RWPE2 (cell line): ENCODE measurements around the gene GALNT17.

Source experiments
- ATAC-seq: fragments of 200-7000 bp; cut with Tn5 transposase; 3 replicates; pipeline ENCODE4 v1.9.1; 2021; ENCODE audit warnings: low read depth
- DNase-seq: peaks from one replicate; pipeline ENCODE4 v3.0.0-alpha.2; 2020; ENCODE audit warnings: low spot score
- H3K27ac ChIP-seq: fragments of 450-650 bp; 2 replicates; pipeline ENCODE4 v1.5.1; 2017; ENCODE audit warnings: mild to moderate bottlenecking; ENCODE audit not compliant: poor library complexity, severe bottlenecking
- H3K27me3 ChIP-seq: fragments of 250-450 bp; sonication (Bioruptor Pico); 2 replicates; pipeline ENCODE4 v1.5.1; 2021; ENCODE audit warnings: mild to moderate bottlenecking, moderate library complexity; ENCODE audit not compliant: insufficient read depth, poor library complexity, severe bottlenecking
- H3K36me3 ChIP-seq: fragments of 250-450 bp; sonication (Bioruptor Pico); 2 replicates; pipeline ENCODE4 v1.5.1; 2020; ENCODE audit warnings: low read depth, mild to moderate bottlenecking, moderate library complexity
- H3K4me1 ChIP-seq: fragments of 250-450 bp; sonication (Bioruptor Pico); 2 replicates; pipeline ENCODE4 v1.5.1; 2021; ENCODE audit warnings: mild to moderate bottlenecking, moderate library complexity; ENCODE audit not compliant: insufficient read depth, poor library complexity, severe bottlenecking
- H3K4me3 ChIP-seq: fragments of 250-450 bp; sonication (Bioruptor Pico); 2 replicates; pipeline ENCODE4 v1.5.1; 2021; ENCODE audit warnings: mild to moderate bottlenecking, moderate library complexity; ENCODE audit not compliant: severe bottlenecking
- H3K9me3 ChIP-seq: fragments of 250-450 bp; sonication (Bioruptor Pico); 2 replicates; pipeline ENCODE4 v1.5.1; 2021; ENCODE audit warnings: mild to moderate bottlenecking, moderate library complexity; ENCODE audit not compliant: severe bottlenecking
- TF ChIP-seq, protein P1 (sequence below): fragments of 450-650 bp; IDR thresholded peaks from one replicate; pipeline ENCODE4 v1.5.1; 2017; ENCODE audit warnings: mild to moderate bottlenecking, moderate library complexity; ENCODE audit not compliant: poor library complexity, severe bottlenecking

The GALNT17 gene

DNA sequence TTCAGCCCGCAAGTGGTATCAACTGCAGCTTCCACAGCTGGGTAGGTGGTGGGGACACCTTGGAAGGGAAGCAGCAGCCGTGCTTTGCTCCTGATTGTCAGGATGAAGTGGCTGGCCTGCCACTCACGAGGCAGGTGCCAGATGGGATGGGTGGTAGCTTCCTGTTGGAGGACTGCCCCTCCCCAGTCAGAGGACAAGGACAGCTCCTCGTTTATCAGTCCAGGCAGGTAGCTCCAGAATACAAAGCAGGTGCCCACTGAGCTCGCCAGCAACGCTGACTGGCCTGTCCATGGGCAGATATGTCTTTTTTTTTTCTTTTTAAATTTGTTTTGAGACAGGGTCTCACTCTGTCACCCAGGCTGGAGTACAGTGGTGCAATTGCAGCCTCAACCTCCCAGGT lies 431.3 kb downstream of the GALNT17 start:
- ATAC-seq (no peak), DNase-seq (no peak)
- Histone ChIP-seq H3K4me3 (no peak overlapping the region), H3K27ac (no peak overlapping the region), H3K4me1 (no peaks in the 10 kb centered on the region), H3K27me3 (no peaks in the 10 kb centered on the region), H3K9me3 (no peaks in the 10 kb centered on the region), H3K36me3 (no peaks in the 10 kb centered on the region)
- TF ChIP-seq, protein P1, sequence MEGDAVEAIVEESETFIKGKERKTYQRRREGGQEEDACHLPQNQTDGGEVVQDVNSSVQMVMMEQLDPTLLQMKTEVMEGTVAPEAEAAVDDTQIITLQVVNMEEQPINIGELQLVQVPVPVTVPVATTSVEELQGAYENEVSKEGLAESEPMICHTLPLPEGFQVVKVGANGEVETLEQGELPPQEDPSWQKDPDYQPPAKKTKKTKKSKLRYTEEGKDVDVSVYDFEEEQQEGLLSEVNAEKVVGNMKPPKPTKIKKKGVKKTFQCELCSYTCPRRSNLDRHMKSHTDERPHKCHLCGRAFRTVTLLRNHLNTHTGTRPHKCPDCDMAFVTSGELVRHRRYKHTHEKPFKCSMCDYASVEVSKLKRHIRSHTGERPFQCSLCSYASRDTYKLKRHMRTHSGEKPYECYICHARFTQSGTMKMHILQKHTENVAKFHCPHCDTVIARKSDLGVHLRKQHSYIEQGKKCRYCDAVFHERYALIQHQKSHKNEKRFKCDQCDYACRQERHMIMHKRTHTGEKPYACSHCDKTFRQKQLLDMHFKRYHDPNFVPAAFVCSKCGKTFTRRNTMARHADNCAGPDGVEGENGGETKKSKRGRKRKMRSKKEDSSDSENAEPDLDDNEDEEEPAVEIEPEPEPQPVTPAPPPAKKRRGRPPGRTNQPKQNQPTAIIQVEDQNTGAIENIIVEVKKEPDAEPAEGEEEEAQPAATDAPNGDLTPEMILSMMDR: no peak

DNA sequence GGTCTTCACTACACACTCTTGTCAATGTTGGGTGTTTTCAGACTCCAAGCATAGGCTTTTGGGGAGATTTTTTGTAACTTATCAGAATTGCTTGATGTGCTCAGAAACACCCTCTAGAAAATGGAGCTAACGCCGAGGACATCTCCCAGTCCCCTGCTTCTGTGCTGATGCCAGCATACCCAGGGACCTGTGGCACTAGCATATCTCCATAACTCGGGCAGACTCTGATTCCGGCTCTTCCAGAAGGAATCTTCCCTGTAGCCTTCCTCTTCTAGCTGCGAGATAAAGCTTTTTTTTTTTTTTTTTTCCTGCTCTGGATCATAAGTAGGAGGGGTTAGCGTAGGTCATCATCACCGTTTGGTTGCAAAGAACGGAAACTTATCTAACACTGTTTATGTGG lies 434.4 kb downstream of the GALNT17 start:
- DNase-seq: no peak
- Histone ChIP-seq H3K27me3 (no peaks in the 10 kb centered on the region), H3K9me3 (peaks cover 3% of the 10 kb centered on the region), H3K4me3 (no peak overlapping the region), H3K27ac (no peak overlapping the region), H3K4me1 (no peaks in the 10 kb centered on the region), H3K36me3 (no peaks in the 10 kb centered on the region)
- TF ChIP-seq, protein P1: no peak
- ATAC-seq: no peak

DNA sequence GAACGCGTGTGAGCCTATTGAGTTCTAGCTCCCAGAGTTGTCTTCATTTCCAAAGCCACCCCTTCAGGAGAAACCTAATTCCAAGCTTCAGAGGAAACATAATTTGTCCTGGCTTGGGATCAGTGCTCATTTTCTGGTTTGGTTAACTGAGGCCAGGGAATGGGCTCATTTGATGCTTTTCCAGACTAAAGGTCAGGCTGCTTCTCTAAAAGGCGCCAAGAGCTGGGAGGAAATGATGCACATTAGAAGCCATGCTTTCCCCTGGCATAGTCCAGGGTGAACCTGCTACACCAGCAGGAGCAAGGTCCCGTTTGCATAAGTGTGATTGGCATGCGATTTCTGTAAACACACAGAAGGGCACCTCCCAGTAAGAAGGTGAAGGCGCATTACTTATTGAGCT lies 435.0 kb downstream of the GALNT17 start:
- DNase-seq (no peak), ATAC-seq (no peak)
- TF ChIP-seq, protein P1: no peak
- Histone ChIP-seq H3K9me3 (peaks cover 3% of the 10 kb centered on the region), H3K4me3 (no peak overlapping the region), H3K27me3 (no peaks in the 10 kb centered on the region), H3K27ac (no peak overlapping the region), H3K36me3 (no peaks in the 10 kb centered on the region), H3K4me1 (no peaks in the 10 kb centered on the region)

DNA sequence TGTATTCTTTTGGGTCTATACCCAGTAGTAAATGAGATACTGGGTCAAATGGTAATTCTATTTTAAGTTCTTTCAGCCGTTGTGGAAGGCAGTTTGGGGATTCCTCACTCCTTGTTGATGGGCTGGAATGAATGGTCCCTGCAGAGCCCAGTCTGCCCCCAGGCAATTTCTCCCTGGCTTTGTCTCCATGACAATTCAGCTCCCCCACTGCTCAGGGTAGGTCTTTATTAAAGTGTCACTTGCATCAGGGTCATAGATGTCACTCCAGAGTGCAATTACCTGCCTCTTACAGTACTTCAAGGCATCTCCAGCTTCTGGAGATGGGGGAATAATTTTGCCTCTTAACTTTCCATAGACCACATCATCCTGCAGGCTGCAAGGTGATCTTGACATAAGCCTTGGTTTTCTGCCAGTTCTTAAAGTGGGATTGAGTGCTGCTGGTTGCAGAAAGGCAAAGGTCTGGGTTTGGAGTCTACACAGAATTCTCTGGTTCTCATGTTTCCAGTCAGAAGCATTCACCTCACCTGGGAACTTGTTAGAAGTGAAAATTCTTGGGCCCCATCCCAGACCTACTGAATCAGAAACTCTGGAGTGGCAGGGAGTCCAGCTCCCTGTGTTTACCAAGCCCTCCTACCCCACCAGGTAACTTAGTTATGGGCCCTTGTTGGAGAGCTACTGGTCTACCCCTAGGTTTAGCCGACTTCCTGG lies 442.4 kb downstream of the GALNT17 start:
- Histone ChIP-seq H3K27ac (no peak overlapping the region), H3K4me1 (no peaks in the 10 kb centered on the region), H3K4me3 (no peak overlapping the region), H3K9me3 (peaks cover 3% of the 10 kb centered on the region), H3K36me3 (no peaks in the 10 kb centered on the region), H3K27me3 (no peaks in the 10 kb centered on the region)
- no peak for DNase-seq
- ATAC-seq: no peak
- TF ChIP-seq, protein P1: no peak

DNA sequence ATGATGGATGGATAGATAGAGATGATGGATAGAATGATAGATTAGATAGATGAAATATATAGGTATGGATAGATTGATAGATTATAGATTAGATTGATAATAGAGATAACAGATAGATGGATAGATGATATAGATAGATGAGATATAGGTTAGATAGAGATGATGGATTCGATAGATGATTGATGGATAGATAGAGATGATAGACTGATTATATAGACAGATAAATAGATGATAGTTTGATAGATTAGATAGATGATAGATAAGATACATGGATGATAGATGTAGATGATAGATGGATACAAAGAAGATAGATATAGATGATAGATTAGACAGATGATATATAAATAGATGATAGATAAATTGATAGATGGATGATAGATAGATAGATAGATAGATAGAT lies 448.1 kb downstream of the GALNT17 start:
- ATAC-seq (no peak), DNase-seq (no peak)
- no peaks in the 10 kb centered on the region for H3K9me3 ChIP-seq
- no peaks in the 10 kb centered on the region for H3K36me3 ChIP-seq
- H3K4me1 ChIP-seq: no peaks in the 10 kb centered on the region
- H3K4me3 ChIP-seq: no peak overlapping the region
- H3K27me3 ChIP-seq: no peaks in the 10 kb centered on the region
- TF ChIP-seq, protein P1: no peak
- no peak overlapping the region for H3K27ac ChIP-seq
